ENCODE measurements around the gene ANAPC2.

DNA sequence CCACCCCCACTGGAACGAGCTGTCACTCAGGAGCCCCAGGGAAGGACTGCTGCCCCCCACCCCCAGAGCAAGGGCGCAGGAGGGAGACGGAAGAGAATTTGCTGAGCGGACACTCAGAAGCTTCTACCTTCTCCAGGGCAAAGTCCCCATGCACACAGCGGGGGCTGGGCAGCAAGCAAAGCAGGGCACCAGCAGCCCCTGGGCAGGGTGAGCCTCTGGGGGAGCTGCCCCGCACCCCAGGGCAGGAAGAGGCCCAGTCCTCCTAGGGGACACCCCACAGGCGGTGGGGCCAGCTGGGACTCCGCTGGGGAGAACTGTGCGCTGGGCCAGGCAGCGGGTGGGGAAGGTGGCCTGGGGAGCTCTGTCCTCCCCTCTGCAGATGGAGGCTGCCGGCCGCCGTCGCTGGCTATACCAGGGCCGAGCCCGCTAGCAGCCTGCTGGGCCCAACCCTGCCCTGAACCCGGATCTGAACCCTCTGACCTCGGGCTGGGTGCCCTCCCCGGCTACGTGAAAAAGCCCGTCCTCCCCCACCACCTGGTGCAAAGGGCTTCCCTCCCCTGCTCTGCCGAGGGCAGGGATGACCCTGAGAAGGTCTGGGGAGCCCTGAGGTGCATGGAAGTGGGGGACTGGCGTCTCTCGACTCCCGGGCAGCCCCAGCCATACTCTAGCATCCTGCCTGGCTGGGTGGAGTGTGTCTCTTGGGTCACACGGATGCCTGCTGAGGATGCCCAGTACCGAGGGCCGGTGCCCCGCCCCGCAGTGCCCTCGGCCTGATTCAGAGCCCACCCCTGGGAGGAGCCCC, 41.7 kb upstream of the ANAPC2 start:
- TF ChIP-seq, protein P1, sequence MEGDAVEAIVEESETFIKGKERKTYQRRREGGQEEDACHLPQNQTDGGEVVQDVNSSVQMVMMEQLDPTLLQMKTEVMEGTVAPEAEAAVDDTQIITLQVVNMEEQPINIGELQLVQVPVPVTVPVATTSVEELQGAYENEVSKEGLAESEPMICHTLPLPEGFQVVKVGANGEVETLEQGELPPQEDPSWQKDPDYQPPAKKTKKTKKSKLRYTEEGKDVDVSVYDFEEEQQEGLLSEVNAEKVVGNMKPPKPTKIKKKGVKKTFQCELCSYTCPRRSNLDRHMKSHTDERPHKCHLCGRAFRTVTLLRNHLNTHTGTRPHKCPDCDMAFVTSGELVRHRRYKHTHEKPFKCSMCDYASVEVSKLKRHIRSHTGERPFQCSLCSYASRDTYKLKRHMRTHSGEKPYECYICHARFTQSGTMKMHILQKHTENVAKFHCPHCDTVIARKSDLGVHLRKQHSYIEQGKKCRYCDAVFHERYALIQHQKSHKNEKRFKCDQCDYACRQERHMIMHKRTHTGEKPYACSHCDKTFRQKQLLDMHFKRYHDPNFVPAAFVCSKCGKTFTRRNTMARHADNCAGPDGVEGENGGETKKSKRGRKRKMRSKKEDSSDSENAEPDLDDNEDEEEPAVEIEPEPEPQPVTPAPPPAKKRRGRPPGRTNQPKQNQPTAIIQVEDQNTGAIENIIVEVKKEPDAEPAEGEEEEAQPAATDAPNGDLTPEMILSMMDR (IDR thresholded peaks at IDR 0.05) = no peak
- TF ChIP-seq POLR2AphosphoS5 (IDR thresholded peaks at IDR 0.05; ENCODE audit: low read depth, low read length) (no peak), TCF7L2 (IDR thresholded peaks at IDR 0.05; ENCODE audit: low read depth, low read length) (no peak)

Data from Panc1 (cell line).